ENCODE measurements around the gene TMEM63B.

- TF ChIP-seq CTCF (IDR thresholded peaks at IDR 0.05) (no peak), POLR2A (IDR thresholded peaks at IDR 0.05) (no peak), POLR2AphosphoS5 (IDR thresholded peaks at IDR 0.05) (no peak)
These were observed 11.5 kb downstream of the TMEM63B start for GRCh38 chr6:44138717-44139350.
